ENCODE results near the gene PCDHA9. TPM values are rescaled to one million over a fixed set of nuclear protein-coding genes. Genes with fewer than 3 reads are reported as not detected.
A peak's percentile ranks its signal among the peaks of the same experiment; 100 is the strongest.
"Not testable (repeated sequence)": the region's sequence is repeated elsewhere in the genome, so short reads cannot be mapped to it uniquely, and the experiment has no call there.

PCDHA9 gene
- total RNA-seq, 1 experiment from 2014 or later, result 0.05 TPM

DNA sequence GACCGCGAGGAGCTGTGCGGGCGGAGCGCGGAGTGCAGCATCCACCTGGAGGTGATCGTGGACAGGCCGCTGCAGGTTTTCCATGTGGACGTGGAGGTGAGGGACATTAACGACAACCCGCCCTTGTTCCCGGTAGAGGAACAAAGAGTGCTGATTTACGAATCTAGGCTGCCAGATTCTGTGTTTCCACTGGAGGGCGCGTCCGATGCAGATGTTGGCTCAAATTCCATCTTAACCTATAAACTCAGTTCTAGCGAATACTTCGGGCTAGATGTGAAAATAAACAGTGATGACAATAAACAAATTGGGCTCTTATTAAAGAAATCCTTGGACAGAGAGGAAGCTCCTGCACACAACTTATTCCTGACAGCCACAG lies 19.8 kb upstream of the PCDHA9 start:
- DNase-seq (ENCODE audit: low read depth, low spot score), result no peak
- in situ Hi-C loops (cut with HindIII; ENCODE audit: low pct_unique_long_range_greater_than_20kb, low sequenced_read_pairs), result no loop called here

DNA sequence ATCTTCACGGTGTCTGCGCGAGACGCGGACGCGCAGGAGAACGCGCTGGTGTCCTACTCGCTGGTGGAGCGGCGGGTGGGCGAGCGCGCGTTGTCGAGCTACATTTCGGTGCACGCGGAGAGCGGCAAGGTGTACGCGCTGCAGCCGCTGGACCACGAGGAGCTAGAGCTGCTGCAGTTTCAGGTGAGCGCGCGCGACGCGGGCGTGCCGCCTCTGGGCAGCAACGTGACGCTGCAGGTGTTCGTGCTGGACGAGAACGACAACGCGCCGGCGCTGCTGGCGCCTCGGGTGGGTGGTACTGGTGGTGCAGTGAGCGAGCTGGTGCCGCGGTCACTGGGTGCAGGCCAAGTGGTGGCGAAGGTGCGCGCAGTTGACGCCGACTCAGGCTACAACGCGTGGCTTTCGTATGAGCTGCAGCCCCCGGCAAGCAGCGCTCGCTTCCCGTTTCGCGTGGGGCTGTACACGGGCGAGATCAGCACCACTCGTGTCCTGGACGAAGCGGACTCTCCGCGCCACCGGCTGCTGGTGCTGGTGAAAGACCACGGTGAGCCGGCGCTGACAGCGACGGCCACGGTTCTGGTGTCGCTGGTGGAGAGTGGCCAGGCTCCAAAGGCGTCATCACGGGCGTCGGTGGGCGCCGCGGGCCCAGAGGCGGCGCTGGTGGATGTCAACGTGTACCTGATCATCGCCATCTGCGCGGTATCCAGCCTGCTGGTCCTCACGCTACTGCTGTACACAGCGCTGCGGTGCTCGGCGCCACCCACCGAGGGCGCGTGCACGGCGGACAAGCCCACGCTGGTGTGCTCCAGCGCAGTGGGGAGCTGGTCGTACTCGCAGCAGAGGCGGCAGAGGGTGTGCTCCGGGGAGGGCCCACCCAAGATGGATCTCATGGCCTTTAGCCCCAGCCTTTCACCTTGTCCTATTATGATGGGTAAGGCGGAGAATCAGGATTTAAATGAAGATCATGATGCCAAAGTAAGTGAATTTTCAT lies 18.4 kb upstream of the PCDHA9 start:
- in situ Hi-C loops (cut with HindIII; ENCODE audit: low pct_unique_long_range_greater_than_20kb, low sequenced_read_pairs); DNase-seq (ENCODE audit: low read depth, low spot score): not testable (repeated sequence)

DNA sequence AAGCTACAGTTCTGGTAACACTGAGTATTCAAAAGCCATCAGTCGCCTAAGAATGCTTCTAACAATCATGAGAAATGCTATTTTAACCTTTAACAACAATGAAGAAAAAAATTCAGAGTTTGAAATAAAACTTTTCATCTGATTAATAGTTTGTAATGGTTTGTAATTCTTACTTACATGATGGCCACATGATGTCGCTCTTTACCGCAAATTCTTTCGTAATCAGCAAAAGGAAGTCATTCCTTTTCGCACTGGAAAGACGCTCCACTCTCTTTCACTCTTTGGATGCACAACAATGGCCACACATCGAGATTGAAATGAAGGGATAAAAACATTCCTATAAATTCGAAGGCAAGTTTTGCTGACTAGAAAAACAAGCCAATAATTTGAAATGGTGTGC lies 14.2 kb upstream of the PCDHA9 start, which contains the start of gene PCDHA7:
Gene PCDHA7, plus strand, starts transcription at position 277 of the 400 bp plus-strand sequence. Its CDS starts 115 bp downstream, at position 392.
- peak; percentile 64 for DNase-seq (ENCODE audit: low read depth, low spot score)
- in situ Hi-C loops (cut with HindIII; ENCODE audit: low pct_unique_long_range_greater_than_20kb, low sequenced_read_pairs), result no loop called here

DNA sequence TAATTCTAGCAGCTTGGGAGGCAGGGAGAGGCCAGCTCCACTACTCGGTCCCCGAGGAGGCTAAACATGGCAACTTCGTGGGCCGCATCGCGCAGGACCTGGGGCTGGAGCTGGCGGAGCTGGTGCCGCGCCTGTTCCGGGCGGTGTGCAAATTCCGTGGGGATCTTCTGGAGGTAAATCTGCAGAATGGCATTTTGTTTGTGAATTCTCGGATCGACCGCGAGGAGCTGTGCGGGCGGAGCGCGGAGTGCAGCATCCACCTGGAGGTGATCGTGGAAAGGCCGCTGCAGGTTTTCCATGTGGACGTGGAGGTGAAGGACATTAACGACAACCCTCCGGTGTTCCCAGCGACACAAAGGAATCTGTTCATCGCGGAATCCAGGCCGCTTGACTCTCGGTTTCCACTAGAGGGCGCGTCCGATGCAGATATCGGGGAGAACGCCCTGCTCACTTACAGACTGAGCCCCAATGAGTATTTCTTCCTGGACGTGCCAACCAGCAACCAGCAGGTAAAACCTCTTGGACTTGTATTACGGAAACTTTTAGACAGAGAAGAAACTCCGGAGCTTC lies 13.7 kb upstream of the PCDHA9 start:
- in situ Hi-C loops (cut with HindIII; ENCODE audit: low pct_unique_long_range_greater_than_20kb, low sequenced_read_pairs), result not testable (repeated sequence)
- peak; percentile 39 for DNase-seq (ENCODE audit: low read depth, low spot score)

DNA sequence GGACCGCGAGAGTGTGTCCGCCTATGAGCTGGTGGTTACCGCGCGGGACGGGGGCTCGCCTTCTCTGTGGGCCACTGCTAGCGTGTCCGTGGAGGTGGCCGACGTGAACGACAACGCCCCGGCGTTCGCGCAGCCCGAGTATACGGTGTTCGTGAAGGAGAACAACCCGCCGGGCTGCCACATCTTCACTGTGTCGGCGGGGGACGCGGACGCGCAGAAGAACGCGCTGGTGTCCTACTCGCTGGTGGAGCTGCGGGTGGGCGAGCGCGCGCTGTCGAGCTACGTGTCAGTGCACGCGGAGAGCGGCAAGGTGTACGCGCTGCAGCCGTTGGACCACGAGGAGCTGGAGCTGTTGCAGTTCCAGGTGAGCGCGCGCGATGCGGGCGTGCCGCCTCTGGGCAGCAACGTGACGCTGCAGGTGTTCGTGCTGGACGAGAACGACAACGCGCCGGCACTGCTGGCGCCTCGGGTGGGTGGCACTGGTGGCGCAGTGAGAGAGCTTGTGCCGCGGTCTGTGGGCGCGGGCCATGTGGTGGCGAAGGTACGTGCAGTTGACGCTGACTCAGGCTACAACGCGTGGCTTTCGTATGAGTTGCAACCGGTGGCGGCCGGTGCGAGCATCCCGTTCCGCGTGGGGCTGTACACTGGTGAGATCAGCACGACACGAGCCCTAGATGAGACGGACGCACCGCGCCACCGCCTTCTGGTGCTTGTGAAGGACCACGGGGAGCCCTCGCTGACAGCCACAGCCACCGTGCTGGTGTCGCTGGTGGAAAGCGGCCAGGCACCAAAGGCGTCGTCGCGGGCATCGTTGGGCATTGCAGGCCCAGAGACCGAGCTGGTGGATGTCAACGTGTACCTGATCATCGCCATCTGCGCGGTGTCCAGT lies 12.3 kb upstream of the PCDHA9 start:
- DNase-seq (ENCODE audit: low read depth, low spot score), result no peak
- in situ Hi-C loops (cut with HindIII; ENCODE audit: low pct_unique_long_range_greater_than_20kb, low sequenced_read_pairs), result no loop called here

DNA sequence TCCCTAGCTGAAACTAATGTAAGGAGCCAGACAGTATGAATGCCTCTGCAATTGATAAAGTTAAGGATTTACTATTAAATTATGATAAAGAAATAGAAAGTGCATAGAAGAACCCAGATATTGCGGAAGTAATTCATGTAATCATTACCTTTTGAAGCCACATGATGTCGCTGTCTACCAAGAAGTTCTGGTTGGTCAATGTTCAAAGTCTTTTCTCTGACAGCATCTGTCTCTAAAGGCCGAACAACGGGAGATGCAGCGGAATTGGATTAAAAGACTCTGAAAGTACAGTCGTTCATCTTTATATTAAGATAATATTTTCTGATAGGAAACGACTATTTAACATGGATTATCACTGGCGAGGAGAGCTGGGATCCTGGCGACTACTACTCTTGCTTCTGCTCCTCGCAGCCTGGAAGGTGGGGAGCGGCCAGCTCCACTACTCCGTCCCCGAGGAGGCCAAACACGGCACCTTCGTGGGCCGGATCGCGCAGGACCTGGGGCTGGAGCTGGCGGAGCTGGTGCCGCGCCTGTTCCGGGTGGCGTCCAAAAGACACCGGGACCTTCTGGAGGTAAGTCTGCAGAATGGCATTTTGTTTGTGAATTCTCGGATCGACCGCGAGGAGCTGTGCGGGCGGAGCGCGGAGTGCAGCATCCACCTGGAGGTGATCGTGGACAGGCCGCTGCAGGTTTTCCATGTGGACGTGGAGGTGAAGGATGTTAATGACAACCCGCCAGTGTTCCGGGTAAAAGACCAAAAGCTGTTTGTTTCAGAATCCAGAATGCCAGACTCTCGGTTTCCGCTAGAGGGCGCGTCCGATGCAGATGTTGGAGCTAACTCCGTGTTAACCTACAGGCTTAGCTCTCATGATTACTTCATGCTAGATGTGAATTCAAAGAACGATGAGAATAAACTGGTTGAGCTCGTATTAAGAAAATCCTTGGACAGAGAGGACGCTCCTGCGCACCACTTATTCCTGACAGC lies 6.9 kb upstream of the PCDHA9 start, which contains the start of gene PCDHA8:
Gene PCDHA8, plus strand, starts transcription at position 210 of the 985 bp plus-strand sequence. Its CDS starts 135 bp downstream, at position 345.
- in situ Hi-C loops (cut with HindIII; ENCODE audit: low pct_unique_long_range_greater_than_20kb, low sequenced_read_pairs), result no loop called here
- peak; percentile 55 for DNase-seq (ENCODE audit: low read depth, low spot score)

DNA sequence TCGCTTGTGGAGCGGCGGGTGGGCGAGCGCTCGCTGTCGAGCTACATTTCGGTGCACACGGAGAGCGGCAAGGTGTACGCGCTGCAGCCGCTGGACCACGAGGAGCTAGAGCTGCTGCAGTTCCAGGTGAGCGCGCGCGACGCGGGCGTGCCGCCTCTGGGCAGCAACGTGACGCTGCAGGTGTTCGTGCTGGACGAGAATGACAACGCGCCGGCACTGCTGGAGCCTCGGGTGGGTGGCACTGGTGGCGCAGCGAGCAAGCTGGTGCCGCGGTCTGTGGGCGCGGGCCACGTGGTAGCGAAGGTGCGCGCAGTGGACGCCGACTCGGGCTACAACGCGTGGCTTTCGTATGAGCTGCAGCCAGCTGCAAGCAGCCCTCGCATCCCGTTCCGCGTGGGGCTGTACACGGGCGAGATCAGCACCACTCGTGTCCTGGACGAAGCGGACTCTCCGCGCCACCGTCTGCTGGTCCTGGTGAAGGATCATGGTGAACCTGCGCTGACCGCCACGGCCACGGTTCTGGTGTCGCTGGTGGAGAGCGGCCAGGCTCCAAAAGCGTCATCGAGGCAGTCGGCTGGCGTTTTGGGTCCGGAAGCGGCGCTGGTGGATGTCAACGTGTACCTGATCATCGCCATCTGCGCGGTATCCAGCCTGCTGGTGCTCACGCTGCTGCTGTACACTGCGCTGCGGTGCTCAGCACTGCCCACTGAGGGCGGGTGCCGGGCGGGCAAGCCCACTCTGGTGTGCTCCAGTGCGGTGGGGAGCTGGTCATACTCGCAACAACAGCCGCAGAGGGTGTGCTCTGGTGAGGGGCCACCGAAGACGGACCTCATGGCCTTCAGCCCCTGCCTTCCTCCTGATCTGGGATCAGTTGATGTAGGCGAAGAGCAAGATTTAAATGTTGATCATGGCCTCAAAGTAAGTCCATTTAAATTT lies 5.1 kb upstream of the PCDHA9 start:
- DNase-seq (ENCODE audit: low read depth, low spot score), result no peak
- in situ Hi-C loops (cut with HindIII; ENCODE audit: low pct_unique_long_range_greater_than_20kb, low sequenced_read_pairs), result no loop called here

DNA sequence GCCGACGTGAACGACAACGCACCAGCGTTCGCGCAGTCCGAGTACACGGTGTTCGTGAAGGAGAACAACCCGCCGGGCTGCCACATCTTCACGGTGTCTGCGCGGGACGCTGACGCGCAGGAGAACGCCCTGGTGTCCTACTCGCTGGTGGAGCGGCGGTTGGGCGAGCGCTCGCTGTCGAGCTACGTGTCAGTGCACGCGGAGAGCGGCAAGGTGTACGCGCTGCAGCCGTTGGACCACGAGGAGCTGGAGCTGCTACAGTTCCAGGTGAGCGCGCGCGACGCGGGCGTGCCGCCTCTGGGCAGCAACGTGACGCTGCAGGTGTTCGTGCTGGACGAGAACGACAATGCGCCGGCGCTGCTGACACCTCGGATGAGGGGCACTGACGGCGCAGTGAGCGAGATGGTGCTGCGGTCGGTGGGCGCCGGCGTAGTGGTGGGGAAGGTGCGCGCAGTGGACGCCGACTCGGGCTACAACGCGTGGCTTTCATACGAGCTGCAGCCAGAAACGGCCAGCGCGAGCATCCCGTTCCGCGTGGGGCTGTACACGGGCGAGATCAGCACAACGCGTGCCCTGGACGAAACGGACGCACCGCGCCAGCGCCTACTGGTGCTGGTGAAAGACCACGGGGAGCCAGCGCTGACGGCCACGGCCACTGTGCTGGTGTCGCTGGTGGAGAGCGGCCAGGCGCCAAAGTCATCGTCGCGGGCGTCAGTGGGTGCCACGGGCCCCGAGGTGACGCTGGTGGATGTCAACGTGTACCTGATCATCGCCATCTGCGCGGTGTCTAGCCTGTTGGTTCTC lies 1.9 kb downstream of the PCDHA9 start:
- in situ Hi-C loops (cut with HindIII; ENCODE audit: low pct_unique_long_range_greater_than_20kb, low sequenced_read_pairs), result not testable (repeated sequence)

DNA sequence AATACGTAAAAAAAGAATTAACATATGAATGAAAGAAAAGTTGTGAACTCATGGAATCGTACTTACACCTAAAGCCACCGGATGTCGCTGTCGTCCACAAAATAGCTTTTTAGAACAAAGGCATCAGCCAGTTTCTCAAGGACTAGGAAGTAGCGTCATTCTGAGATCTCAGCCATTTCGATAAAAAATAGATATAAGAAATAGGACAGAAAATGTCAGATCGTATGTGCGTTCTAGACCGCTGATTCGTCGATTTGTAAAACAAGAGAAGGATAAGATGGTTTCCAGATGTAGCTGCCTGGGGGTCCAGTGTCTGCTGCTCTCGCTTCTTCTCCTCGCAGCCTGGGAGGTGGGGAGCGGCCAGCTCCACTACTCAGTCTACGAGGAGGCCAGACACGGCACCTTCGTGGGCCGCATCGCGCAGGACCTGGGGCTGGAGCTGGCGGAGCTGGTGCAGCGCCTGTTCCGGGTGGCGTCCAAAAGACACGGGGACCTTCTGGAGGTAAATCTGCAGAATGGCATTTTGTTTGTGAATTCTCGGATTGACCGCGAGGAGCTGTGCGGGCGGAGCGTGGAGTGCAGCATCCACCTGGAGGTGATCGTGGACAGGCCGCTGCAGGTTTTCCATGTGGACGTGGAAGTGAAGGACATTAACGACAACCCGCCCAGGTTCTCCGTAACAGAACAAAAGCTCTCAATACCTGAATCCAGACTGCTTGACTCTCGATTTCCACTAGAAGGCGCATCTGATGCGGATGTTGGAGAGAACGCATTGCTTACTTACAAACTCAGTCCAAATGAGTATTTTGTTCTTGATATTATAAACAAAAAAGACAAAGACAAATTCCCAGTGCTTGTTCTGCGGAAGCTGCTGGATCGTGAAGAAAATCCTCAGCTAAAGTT lies 7.8 kb downstream of the PCDHA9 start, which contains the start of gene PCDHA10:
Gene PCDHA10, plus strand, starts transcription at position 126 of the 903 bp plus-strand sequence. Its CDS starts 152 bp downstream, at position 278.
- DNase-seq (ENCODE audit: low read depth, low spot score), result peak; percentile 4
- in situ Hi-C loops (cut with HindIII; ENCODE audit: low pct_unique_long_range_greater_than_20kb, low sequenced_read_pairs), result no loop called here

More for the DNA sequence above, 1.9 kb downstream of the PCDHA9 start:
- not testable (repeated sequence) for DNase-seq (ENCODE audit: low read depth, low spot score)

DNA sequence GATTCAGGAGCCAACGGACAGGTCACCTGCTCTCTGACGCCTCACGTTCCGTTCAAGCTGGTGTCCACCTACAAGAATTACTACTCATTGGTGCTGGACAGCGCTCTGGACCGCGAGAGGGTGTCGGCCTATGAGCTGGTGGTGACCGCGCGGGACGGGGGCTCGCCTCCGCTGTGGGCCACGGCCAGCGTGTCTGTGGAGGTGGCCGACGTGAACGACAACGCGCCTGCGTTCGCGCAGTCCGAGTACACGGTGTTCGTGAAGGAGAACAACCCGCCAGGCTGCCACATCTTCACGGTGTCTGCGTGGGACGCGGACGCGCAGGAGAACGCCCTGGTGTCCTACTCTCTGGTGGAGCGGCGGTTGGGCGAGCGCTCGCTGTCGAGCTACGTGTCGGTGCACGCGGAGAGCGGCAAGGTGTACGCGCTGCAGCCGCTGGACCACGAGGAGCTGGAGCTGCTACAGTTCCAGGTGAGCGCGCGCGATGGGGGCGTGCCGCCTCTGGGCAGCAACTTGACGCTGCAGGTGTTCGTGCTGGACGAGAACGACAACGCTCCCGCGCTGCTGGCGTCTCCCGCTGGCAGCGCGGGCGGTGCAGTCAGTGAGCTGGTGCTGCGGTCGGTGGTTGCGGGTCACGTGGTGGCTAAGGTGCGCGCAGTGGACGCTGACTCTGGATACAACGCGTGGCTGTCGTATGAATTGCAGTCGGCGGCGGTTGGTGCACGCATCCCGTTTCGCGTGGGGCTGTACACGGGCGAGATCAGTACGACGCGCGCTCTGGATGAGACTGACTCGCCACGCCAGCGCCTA lies 9.2 kb downstream of the PCDHA9 start:
- in situ Hi-C loops (cut with HindIII; ENCODE audit: low pct_unique_long_range_greater_than_20kb, low sequenced_read_pairs), result no loop called here
- no peak for DNase-seq (ENCODE audit: low read depth, low spot score)

DNA sequence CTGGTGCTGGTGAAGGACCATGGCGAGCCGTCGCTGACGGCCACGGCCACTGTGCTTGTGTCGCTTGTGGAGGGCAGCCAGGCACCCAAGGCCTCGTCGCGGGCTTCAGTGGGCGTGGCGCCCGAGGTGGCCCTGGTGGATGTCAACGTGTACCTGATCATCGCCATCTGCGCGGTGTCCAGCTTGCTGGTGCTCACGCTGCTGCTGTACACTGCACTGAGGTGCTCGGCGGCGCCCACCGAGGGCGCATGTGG lies 9.7 kb downstream of the PCDHA9 start:
- no peak for DNase-seq (ENCODE audit: low read depth, low spot score)
- in situ Hi-C loops (cut with HindIII; ENCODE audit: low pct_unique_long_range_greater_than_20kb, low sequenced_read_pairs), result no loop called here

DNA sequence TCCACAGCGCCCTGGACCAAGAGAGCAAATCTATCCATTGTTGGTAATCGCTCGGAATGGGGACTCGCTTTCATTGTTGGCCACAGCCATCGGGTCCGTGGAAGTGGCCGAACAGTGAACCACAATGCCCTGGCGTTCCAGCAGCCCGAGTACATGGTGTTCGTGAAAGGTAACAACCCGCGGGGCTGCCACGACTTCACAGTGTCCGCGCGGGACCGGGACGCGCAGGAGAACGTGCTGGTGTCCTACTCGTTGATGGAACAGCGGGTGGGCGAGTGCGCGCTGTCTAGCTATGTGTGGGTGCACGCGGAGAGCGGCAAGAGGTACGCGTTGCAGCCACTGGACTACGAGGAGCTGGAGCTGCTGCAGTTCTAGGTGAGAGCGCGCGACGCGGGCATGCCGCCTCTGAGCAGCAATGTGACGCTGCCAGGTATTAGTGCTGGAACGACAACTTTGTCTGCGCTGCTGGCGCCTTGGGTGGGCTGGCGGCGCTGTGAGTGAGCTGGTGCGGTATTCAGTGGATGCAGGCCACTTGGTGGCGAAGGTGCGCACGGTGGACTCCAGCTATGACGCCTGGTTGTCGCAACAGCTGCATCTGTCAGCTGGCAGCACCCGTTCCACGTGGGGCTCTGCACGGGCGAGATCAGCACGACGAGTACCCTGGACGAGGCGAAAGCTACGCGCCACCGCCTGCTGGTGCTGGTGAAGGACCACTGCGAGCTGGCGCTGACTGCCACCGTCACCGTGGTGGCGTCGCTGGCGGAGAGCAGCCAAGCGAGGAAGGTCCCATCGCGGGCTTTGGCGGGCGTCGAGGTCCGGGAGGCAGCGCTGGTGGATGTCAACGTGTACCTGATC lies 14.5 kb downstream of the PCDHA9 start:
- in situ Hi-C loops (cut with HindIII; ENCODE audit: low pct_unique_long_range_greater_than_20kb, low sequenced_read_pairs), result no loop called here
- DNase-seq (ENCODE audit: low read depth, low spot score), result no peak
